GM18505 (cell line): Measurements from ENCODE around the gene DENND6B.
A peak's percentile ranks its signal among the peaks of the same experiment; 100 is the strongest.

Experiments used
- ATAC-seq: cut with Tn5 transposase; IDR thresholded peaks from one replicate; pipeline ENCODE4 v1.9.1; 2021; ENCODE audit not compliant: unreplicated experiment
- POLR2A ChIP-seq: IDR thresholded peaks from 4 replicates; pipeline ENCODE4 v1.6.1; 2011; ENCODE audit warnings: borderline replicate concordance; ENCODE audit not compliant: insufficient read depth, insufficient read length; ENCODE audit errors: extremely low read depth

The DENND6B gene

DNA sequence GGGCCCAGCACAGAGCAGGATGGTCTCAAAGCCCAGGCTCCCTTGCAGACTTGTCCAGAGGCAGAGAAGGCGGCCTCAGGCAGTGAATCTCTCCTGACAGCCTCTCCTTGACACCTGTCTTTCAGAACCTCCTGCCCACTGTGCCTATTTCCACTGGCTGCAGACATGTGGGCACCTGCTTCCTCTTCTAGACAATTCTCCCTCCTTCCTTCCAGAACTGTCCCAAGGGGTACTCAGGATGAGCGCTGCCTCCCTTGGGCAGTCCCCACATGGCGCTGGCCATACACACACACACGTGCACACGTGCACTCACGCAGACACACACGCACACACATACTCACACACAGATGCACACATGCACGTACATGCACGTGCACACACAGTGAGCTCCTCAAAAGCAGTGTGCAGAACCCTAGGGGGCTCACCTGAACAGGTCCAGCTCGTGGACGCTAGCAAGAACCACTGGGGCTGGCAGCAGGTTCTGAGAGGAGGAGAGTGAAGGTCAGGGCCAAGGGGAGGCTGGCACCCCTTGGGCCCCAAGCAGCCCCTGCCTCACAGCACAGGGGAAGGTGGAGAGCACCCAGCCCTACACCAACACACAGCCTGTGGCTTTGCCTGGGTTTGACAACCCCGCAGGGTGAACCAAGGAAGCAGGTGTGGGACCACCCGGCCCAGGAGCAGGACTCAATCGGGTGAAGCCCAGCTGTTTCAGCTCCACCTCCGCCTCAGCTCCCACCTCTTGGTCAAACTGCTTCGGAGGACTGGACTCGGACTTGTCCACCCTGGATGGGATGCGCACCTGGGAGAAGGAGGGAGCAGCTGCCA, 11.3 kb downstream of the DENND6B start:
- no peak for ATAC-seq
- no peak for TF ChIP-seq POLR2A

DNA sequence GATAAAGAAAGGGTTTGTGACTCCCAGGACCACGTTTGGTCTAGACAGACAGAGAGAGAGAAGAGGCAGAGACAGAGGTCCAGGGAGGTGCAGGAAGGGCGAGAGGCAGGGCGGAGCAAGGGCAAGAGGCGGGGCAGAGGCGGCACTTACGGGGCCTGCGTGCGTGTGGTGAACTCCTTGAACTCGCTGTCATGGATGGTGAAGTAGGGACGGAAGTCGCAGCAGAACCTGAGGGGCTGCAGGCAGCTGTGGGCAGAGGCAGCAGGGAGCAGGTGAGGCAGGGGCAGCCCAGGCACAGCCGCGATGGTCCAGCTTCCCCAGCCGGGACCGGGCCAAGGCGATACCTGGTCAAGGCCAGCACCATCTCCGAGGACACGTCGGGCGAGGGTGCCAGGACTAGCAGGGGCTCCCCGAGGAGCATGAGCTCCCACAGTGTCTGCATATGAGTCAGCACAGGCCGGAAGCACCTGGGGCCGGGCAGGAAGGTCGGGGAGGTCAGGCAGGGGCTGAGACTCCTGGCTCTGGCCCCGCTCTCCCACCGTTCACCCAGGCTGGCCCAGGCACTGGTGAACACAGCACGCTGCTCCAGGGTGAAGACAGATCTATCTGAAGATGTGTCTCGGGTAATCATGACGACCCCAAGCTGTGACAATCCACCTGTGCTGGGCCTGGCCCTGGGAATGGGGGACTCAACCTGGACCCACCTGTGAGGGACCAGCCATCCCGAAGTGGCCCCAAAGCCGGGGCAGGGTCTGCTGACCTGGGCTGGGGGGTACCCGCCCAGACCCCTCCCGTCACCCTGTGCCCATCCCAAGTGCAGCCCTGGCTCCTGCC, 12.1 kb downstream of the DENND6B start:
- ATAC-seq = peak; percentile 67

DNA sequence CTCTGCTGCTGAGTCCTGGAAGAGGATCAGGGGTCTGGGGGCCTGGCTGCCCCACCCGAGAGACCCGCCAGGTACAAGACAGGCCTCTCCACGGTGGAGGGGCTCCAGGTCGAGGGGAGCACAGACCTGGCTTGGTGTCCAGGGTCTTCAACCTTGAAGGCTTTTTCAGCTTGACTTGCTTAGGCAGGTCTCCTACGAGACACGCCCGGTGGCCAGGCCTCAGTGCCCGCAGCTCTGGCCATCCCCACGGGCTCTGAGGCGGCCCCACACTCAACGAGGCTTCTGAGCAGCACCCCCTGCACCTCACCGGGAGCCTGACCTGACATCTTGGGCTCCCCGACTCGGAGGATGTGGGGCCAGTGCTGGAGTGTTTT, 12.7 kb downstream of the DENND6B start:
- ATAC-seq = no peak
- no peak for TF ChIP-seq POLR2A

More for the DNA sequence above, 12.1 kb downstream of the DENND6B start:
- peak; percentile 77 for TF ChIP-seq POLR2A

DNA sequence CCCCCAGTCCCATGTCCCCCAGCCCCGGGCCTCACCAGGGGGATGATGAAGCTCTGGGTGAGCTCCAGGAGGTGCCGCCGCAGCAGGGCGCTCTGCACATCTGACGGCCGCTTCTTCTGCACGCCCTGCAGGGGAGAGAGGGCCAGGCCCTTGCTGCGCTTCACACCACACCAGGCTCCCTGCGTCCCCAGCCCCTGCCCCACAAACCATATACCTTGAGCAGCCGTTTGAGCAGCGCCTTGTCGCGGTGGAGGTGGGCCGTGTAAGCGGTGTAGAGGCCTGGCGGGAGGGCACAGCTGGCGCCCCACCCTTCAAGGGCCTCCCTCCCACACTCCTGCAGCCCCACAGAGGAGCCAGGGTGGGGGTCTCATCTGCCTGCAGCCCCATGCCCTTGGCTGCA, 13.2 kb downstream of the DENND6B start:
- TF ChIP-seq POLR2A = no peak
- no peak for ATAC-seq

DNA sequence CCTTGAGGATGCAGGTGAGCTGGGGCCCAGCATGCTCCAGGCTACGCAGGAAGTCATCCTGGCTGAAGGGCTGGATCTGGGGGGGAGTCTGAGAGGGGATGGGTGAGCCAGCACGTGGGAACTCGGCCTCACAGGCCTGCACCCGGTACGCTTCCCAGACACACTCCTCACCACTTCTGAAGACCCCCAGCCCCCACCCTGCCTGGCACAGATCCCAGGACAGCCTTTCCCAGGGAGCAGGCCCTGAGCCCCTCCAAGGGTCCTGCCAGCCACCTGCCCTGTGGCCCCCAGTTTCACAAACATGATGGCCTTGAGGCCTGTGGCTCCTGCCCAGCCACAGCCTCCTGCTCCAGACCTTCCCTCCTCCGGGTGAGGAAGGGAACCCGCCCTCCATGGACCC, 13.8 kb downstream of the DENND6B start:
- no peak for TF ChIP-seq POLR2A
- ATAC-seq = no peak

DNA sequence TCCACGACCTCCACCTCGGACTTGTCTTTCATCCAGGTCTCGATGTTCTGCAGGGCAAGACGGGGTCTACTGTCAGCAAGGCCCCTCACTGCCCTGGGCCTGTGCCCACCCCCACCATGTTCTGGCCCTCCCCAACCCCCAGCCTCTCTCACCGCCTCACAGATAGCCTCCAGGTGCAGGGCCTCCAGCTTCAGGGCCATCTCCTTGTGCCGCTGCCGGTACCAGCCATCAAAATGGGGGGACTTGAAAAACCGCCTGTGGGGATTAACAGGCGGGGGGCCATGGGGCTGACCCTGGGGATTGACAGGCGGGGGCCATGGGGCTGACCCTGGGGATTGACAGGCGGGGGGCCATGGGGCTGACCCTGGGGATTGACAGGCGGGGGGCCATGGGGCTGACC, 14.4 kb downstream of the DENND6B start:
- ATAC-seq = no peak
- TF ChIP-seq POLR2A = no peak

DNA sequence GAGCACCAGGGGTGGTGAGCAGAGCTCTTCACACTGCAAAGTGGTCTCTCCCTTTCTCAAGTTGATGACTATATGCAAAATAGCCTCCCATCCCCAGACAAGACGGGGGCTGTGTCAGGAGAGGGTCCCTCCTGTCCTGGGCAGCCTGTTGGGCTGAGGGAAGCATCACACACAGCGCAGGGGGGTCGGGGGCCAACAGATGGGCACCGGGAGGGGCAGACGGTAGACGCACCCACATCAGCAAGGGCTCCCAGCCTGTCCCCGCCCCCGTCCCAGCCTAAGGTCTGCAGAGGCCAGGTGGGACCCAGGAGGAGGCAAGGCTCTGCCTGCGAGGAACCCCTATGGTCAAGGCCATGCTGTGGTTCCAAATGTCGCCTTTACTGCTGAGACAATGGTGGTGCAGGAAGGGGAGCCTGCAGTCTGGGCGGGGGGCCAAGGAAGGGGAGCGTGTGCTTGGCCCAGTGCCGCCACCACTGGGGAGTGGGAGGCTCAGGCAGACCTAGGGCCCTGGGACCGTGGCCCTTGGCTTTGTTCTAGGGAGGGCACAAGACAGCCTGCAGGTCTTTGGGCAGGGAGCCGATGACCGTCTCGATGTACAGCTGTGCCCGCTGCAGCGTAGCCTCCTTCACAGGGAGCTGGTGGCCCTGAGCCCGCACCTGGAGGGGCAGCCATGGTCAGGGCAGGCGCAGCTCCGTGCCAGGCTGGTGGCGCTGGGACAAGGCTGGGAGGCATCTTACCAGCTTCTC, 15.0 kb downstream of the DENND6B start:
- TF ChIP-seq POLR2A = no peak
- ATAC-seq = no peak

DNA sequence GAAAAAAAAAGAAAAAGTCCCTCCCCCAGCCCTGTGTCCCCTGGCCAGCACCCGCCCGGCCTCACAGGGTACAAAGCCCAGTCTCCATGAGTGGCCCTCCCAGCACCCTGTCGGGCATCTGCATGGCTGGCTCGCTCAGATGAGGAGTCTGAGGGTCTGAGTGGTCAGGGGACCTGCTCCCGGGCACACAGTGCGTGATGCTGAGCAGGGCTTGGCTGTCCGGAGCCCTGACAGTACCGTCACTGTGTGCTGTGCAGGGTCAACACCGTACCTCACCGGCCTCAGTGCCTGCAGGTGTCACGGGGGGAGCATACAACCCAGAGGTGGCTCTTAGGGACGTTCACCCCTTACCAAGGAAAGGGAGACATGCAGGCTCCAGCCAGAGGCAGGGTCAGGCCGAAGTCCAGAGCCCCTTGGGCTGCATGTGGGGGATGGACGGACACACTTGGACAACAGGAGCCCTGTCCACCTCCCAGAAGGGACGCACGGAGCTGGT, 15.8 kb downstream of the DENND6B start:
- TF ChIP-seq POLR2A = no peak
- no peak for ATAC-seq

DNA sequence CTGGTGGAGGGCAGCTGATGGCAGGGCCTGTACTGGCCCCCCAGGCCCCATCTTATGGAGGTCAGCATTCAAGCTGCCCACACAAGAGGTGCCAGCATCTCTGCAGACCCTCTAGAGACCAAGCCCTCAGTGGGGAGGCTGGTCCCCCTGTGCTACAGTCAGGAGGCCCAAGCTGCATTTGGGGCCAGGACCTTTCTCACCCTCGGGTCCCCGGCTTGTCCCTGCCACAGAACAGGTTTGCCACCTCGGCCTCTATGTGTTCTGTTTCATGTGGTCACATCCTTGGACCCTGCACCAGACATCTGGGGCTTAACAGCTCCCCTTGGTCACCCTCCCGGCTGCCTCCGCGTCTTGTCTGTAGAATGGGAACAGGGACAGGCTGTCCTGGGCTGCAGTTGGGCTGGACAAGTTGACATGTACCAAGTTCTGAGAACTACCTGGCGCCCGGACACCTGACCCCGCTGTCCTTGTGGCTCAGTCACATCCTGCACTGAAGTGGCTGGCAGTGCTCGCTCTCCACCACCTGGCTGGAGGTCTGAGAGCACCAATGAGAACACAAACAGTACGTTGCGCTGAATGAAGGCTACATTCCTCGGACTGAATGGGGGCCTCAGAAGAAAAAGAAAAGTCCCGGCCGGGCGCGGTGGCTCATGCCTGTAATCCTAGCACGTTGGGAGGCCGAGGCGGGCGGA, 16.6 kb downstream of the DENND6B start:
- no peak for ATAC-seq
- no peak for TF ChIP-seq POLR2A

DNA sequence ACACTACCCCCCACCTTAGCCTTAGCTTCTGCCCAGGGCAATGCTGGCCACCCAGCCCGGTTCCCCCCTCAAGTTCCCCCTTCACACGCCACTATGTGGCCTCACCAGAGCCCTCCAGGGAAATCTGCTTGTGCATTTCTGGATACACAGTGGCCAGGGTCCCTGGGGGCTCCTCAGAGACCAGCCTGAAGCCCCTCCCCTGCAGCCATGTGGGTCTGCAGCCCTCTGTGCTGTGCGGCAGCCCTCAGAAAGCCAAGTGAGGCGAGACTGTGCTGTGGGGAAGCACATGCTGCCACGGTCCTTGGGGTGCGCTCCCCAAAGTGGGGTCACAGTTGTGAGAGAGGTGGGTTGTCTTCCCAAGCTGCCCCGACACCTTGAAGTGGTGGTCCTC, 17.2 kb downstream of the DENND6B start:
- ATAC-seq = no peak
- TF ChIP-seq POLR2A = no peak

DNA sequence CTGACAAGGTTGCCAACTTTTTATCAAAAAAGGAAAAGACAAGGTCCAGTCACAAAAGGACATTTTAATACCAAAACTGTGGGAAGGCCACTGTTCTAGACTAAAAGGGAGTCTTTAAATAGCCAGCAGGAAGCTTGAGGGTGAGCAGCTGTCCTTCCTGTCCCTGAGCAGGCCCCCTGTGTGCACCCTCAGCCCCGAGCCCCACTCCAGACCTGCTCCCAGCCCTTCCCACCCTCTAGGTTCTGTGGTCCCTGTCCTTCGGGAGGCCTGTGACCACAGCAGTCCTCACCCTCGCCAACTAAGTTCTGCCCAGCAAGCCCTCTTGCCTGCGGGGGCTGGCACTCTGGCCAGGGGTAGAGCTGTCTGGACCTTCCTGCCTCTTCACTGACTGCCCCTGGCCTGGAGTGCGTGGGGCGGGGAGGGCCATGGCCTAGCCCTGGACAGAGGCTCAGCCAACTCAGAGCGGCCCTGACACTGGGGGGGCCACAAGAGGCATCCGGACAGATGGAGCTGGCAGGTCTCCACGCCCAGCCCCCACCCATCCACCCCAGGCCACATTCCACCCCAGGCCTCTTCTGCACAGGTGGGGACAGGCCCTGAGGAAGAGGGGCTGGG, 17.7 kb downstream of the DENND6B start:
- TF ChIP-seq POLR2A = no peak
- ATAC-seq = no peak

DNA sequence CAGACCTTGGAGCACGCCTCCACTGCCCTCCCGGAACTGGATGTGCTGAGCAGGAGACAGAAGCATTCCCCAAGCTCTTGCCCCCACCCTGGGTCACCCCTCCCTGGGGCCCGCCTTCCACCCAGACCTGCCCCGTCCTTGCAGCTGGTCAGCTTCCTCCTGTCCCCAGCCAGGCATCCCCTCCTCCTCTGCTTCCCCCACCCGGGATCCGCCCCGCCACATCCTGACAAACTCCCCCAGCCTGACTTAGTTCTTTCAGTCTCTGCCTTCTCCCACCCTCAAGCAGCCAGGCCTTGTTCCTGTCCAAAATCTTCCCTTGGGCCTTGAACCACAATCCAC, 18.2 kb downstream of the DENND6B start:
- no peak for TF ChIP-seq POLR2A
- ATAC-seq = no peak
